ENCODE data around the gene FUCA2.
"Not testable (repeated sequence)": the region's sequence is repeated elsewhere in the genome, so short reads cannot be mapped to it uniquely, and the experiment has no call there.

Gene FUCA2

GRCh38 chr6:143490775-143491174, 20.7 kb downstream of the FUCA2 start:
- no peak for DNase-seq

GRCh38 chr6:143490244-143490643, 21.3 kb downstream of the FUCA2 start:
- no peak for DNase-seq

GRCh38 chr6:143486752-143487151, 24.8 kb downstream of the FUCA2 start:
- no peak for DNase-seq

- DNase-seq = no peak
Observed at GRCh38 chr6:143485967-143486366, 25.6 kb downstream of the FUCA2 start.

GRCh38 chr6:143482593-143482992, 28.9 kb downstream of the FUCA2 start:
- DNase-seq = no peak

- no peak for DNase-seq
Observed at GRCh38 chr6:143478479-143479062, 32.9 kb downstream of the FUCA2 start.

GRCh38 chr6:143476545-143476944, 35.0 kb downstream of the FUCA2 start:
- no peak for DNase-seq

GRCh38 chr6:143471822-143472221, 39.7 kb downstream of the FUCA2 start:
- DNase-seq = no peak

GRCh38 chr6:143468823-143469222, 42.7 kb downstream of the FUCA2 start:
- DNase-seq = not testable (repeated sequence)

- no peak for DNase-seq
Observed at GRCh38 chr6:143468026-143468425, 43.5 kb downstream of the FUCA2 start.

GRCh38 chr6:143465546-143465945, 46.0 kb downstream of the FUCA2 start:
- DNase-seq = no peak

GRCh38 chr6:143457563-143458359, 53.8 kb downstream of the FUCA2 start:
- DNase-seq = no peak

- no peak for DNase-seq
Observed at GRCh38 chr6:143451531-143451930, 60.0 kb downstream of the FUCA2 start.

GRCh38 chr6:143450453-143451371, 60.8 kb downstream of the FUCA2 start, which contains the start of the genes ADAT2 and PEX3:
ADAT2 (minus strand) TSS chr6:143450695; CDS start chr6:143450658, 37 bp downstream.
PEX3 (plus strand) TSS chr6:143450805; CDS start chr6:143451043, 238 bp downstream.
- peak; percentile 95 for DNase-seq

GRCh38 chr6:143449714-143450452, 61.6 kb downstream of the FUCA2 start:
- DNase-seq = peak; percentile 56

GRCh38 chr6:143449082-143449713, 62.3 kb downstream of the FUCA2 start:
- no peak for DNase-seq

- not testable (repeated sequence) for DNase-seq
Observed at GRCh38 chr6:143447865-143448264, 63.7 kb downstream of the FUCA2 start.
